Activated CD4-positive, alpha-beta T cell treated with anti-CD3 and anti-CD28 coated beads for 48 hours (primary cell): ENCODE results near the gene NEDD4L.
"Not testable (repeated sequence)": the region's sequence is repeated elsewhere in the genome, so short reads cannot be mapped to it uniquely, and the experiment has no call there.

ENCODE experiments used
- DNase-seq: peaks from one replicate; pipeline ENCODE4 v3.0.0-alpha.2; 2020

NEDD4L gene

DNA sequence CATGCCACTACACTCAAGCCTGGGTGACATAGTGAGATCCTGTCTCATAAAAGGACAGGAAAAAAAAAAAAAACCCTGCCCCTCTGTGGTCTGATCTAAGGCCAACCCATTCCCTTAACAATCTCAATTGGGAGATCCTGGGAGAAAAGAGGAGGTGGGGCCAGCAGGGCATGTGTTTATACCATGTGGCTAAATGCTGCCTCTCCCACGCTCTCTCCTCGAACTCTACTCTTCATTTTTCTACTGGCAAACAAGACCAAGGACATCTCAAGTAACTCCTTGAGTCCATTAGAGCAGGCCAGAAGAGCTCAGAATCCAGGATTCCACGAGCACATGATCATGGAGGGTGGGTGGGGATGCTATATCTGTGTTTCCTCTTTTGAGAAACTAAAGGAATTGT is 16.7 kb upstream of the NEDD4L start:
- no peak for DNase-seq

DNA sequence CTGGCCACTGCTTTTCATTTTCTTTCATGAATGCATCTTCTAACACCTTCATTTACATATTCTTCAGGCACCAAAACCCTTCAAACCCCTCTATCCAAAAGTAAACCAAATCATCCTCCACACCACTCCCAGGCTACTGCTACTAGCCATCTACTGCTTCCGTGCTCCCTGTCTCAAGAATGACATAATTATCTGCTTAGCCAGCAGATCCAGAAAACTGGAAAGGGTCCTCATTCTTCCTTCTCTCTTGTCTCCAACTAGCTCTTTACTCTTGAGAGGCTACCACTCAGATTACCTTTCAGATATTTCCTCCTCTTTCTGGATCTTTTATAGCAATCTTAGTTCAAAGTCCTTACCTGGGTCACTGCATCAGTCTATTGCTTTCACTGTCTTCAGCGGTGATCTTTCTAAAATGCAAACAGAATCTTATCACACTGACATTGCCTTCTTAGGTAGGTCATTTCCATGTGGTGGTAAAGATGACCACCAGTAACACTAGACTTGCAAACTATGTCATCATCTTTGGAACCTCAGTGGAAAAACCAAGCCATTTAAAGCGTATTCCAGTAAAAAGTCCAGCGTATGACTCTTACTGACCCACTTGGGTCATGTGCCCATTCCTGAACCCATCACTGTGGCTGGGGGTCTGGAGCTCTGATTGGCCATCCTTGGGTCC is 15.8 kb upstream of the NEDD4L start:
- no peak for DNase-seq

DNA sequence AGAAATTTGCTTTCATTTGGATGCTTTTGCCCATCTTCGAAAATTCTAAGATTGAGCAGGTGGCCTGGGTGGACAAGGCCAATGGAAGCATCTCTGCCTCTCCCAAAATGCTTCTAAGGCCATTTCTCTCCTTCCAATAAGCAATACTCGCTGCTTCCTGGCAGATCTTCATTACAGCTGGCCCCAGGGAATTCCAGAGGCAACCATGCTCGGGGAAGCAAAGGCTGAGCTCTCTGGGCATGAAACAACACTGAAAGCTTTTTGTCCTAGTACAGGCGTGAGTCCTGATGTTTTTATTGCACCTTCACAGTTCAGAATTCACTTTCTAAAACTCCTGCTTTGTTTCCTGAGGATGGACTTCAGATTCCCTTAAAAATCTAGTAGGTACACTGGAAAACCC is 11.8 kb upstream of the NEDD4L start:
- DNase-seq = no peak

GRCh38 chr18:58033216-58033615 is 10.8 kb upstream of the NEDD4L start:
- no peak for DNase-seq

DNA sequence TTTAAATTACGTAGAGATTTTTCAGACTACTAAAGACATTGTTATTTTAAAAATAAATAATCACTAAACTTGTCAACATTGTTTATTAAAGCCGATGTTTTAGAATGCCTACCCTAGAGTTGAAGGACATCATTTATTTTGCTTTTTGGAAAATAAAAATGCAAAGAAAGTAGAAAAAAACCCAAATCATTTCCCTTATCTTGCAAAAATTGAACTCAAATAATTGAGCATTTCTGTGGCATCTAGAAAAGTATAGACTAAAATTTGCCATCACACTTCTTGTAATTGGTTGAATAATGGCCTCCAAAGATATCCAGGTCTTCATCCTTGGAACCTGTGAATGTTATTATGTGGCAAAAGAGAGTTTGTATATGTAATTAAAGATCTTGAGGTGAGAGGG is 9.7 kb upstream of the NEDD4L start:
- DNase-seq = no peak

GRCh38 chr18:58037163-58037562 is 6.9 kb upstream of the NEDD4L start:
- DNase-seq = no peak

DNA sequence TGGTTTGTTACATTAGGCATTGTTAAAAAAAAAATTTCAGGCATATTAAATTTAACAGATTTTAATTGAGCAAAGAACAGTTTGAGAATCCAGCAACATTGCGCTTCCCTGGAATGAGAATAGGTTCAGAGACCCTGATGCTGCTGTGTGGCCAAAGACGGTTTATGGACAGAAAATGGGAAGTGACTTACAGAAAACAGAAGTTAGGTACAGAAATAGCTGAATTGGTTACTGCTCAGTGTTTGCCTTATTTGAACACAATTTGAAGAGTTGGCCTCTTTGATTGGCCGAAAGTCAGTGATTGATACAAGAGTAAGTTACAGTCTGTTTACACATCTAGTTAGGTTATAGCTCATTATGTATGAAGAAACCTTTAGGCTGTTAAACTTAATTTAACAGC is 6.0 kb upstream of the NEDD4L start:
- no peak for DNase-seq

GRCh38 chr18:58041633-58042032 is 2.4 kb upstream of the NEDD4L start:
- no peak for DNase-seq

DNA sequence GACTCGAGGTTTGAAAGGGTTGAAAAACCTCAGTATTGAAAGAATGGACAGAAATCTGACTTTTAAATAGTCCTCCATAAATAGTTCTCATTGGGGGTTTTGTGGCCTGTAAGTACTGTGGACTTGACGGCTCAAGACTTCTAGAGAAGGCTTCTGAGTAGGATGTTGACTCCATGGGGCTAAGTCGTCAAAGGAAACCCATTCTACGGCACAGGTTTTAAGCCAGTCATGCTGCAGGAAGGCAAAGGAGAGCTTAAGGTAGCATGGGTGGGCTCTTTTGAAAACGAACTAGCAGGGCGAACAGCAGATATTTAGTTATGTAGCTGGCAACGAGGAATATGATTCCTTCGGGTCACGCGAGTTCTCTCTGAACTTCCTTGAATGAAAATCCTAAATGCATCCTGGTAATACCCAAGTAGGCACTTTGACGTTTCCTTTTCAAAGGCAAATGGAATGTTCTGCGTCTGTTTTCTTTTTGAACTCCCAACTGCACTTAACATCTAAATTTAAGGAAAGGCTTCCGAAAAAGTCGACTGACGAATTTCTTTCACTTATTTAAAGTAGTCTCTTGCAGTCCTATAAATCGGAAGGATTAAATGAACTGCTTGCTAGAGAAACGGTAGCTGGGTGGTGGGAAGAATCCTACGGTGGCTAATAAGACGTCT is 1.1 kb upstream of the NEDD4L start:
- DNase-seq = no peak

DNA sequence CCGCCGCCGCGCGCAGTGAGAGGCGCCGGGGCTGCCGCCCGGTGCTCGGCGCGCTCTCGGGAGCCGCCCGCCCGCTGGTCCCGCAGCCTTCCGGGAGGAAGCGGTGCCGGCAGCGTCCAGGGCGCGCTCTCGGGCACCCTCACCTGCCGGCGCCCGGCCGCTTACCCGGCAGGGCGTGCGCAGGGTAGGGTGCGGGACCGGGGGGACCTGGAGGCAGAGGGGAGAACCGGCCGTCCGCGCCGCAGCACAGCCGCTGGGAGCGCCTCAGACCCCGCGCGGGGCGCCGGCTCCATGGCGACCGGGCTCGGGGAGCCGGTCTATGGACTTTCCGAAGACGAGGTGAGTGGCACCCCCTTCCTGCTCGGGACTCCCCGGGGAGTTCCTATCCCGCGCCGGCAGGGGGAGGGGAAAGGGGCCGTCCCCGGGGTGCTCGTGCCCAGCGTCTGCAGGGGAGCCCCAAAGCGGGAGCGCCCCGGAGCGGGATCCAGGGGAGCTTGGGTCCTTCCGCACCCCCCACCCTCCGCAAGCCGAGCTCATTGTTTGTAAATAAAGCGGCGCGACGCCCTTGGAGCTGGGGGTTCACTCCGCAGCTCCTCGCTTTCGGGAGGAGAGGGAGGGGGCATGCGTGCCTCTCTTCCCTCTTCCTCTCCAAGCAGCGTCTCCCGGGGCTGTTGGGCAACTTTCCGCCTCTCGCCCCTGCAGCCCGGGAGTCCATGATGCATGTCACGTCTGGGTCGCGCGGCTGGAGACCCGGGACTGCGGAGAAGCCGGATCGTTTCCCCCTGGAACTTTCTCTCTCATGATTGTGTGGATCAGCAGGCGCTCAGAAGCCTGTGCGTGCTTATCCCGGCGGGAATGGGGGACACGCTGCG is 580 bp downstream of the NEDD4L start:
- peak; percentile 51 for DNase-seq

GRCh38 chr18:58045242-58046092 is 1.4 kb downstream of the NEDD4L start:
- peak; percentile 46 for DNase-seq

DNA sequence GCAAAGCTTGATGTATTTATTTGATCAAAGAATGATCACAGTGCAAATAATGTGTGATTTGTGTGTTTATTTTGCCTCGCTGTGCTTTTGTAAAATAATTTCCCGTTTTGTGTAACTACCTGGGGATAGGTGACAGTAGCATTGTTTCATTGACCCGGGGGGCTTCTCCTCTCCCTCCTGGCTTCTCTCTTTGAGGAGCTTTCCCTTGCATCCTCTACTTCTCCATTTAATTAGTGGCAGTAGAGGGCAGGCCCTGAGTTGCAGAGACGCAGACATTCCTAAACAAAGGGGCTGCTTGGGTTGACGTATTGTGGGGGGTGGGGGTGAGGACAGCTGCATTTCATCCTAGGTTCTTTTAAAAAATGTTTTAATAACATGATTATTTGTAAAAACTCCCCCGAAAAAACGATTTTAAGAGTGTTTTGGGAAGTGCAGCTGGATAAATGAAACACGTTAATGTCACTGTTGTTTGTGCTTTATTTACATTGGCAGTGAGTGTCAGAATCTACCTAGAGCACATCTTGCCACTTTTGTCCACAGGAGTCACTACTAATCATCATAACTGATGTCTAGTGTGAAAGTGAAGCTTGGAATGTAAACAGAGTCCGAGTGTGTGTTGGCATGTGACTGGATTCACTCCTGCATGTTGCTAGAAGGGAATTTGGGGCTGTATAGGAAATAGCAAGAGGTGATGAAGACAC is 2.2 kb downstream of the NEDD4L start:
- no peak for DNase-seq

GRCh38 chr18:58046794-58047555 is 2.9 kb downstream of the NEDD4L start:
- DNase-seq = no peak

- no peak for DNase-seq
These were observed 3.5 kb downstream of the NEDD4L start for GRCh38 chr18:58047556-58047882.

DNA sequence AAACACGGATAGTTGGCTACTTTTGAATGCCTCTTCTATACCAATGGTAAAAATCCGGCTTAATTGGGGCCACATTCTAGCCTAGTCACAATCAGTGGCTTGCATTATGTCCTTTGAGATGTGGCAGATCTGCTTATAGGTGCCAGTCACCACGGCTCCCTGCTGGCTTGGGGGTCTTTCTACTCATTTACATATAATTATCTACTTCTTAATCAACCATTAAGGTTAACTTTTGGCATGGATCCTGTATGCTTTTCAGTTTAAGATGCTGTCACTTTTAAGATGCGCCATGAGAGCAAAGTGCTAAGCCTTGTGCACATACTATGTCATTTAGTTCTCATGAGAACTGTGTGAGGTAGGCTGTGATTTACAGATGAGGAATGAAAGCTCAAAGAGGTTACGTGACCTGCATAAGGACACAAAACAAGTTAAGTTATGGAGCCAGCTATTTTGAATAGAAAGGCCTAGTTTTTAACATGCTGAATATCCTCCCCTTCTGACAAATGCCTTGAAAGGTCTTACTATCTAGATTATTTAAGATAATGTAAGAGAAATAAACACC is 4.1 kb downstream of the NEDD4L start:
- DNase-seq = no peak

DNA sequence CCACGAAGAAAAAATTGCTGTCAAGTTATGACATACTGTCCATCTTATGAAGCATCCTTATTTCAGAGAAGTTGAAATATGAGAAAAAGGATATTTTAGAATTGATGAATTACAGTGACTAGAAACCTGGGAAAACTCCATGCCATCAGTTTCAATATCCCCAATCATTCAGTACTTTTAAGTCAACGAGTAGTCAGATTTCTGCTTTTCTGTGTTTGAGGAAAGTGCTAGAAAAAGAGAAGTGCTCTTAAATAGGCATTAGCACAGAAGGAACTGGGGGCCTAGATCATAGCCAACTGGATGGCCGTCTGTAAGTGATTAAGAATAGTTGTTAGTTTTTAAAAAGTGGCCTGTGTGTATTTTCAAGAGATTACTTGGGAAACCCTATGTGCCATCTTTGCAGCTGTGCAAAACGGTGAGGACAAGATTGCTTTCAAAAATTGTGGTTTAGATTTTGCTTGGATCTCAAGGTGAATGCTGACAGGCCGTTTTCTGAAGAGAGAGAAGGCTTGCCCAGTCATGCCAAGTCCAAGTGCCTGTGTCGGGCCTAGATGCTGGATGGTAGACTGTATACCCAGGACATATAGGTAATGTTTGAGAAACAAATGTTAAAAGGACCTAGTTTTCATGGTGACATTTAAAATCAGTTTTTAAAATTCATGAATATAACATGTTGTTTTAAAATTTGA is 5.1 kb downstream of the NEDD4L start:
- no peak for DNase-seq

- DNase-seq = not testable (repeated sequence)
These were observed 6.9 kb downstream of the NEDD4L start for GRCh38 chr18:58050963-58051362.

DNA sequence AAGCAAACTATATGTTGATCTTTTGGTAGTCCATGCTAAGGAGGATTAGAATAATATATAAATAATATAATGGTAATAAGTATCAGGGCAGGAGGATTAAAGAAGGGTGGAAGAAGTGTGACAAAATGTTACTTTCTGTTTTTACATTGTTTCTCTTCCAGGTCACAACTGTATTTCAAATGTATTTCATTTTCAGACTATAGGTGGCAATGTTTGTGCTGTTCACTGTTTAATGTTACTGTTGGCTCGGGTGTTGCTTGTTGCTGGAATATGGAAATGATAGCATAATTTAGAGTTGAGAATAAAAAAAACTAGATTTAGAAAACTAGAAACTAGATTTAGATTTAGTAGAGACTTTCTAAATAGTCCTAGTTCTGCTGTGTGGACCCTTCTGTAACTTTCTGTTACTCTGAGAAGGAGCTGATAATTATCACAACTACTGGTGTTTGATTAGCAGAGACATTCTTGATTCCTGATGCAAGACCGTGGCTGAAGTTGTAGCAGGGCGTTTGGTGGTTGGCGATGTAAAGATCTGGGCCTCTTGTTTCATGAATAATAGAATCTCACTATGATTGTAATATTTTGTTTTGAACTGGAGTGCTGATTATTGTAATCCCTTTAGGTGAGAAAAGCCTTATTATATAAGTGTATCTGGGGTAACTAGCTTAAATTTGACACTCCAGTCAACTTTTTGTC is 7.9 kb downstream of the NEDD4L start:
- DNase-seq = no peak

DNA sequence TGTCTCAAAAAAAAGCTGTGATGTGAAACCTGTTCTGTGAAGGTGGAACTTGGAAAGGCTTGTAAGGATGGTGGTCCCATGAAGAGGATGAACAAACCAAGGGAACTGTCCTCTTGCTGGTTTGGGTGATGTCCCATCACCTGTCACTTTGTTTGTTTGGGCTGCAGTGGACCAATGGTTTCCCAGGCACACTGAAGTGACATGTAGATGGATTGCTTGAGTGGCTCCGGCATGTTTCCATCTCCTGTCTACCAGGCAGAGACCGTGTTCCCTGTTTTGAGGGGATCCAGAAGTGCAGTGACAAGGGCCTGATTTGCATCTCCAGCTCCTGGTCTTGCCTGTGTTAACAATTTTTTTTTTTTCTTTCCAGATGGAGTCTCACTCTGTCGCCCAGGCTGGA is 8.9 kb downstream of the NEDD4L start:
- no peak for DNase-seq
